ENCODE measurements around the gene GFOD2.

DNA sequence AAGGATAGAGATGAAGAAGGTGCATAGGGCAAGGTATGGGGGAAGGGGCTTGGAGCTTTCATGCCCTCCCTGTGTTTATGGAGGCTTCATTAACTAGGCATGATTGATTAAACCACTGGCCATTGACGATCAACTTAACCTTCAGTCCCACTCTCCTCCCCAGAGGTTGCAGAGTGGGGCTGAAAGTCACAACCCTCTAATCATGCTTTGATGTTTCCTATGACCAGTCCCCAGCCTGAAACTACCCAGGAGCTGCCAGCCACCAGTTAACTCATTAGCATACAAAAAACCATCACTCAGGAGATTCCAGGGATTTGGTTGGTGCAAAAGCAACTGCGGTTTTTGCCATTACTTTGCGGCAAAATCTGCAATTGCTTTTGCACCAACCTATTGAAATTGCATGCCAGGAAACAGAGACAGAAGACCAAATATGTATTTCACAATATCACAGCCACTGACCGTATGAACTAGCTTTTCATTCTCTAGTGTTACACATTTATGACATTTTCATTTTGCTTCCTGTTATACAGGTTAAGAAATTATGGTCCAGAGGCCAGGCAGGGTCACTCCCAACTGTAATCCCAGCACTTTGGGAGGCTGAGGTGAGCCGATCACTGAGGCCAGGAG, 5.4 kb downstream of the GFOD2 start:
- TF ChIP-seq, protein P1, sequence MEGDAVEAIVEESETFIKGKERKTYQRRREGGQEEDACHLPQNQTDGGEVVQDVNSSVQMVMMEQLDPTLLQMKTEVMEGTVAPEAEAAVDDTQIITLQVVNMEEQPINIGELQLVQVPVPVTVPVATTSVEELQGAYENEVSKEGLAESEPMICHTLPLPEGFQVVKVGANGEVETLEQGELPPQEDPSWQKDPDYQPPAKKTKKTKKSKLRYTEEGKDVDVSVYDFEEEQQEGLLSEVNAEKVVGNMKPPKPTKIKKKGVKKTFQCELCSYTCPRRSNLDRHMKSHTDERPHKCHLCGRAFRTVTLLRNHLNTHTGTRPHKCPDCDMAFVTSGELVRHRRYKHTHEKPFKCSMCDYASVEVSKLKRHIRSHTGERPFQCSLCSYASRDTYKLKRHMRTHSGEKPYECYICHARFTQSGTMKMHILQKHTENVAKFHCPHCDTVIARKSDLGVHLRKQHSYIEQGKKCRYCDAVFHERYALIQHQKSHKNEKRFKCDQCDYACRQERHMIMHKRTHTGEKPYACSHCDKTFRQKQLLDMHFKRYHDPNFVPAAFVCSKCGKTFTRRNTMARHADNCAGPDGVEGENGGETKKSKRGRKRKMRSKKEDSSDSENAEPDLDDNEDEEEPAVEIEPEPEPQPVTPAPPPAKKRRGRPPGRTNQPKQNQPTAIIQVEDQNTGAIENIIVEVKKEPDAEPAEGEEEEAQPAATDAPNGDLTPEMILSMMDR (IDR thresholded peaks at IDR 0.05): no peak
- TF ChIP-seq POLR2A (IDR thresholded peaks at IDR 0.05): no peak

Data from heart left ventricle (tissue), 13 donors.